GOT3 (cell line): Measurements from ENCODE around the gene EIF1AD.
"Not testable (repeated sequence)": the region's sequence is repeated elsewhere in the genome, so short reads cannot be mapped to it uniquely, and the experiment has no call there.

Experiments used
- DNase-seq: peaks from one replicate; lab custom pipeline; 2025; ENCODE audit warnings: mixed read lengths; lab: John Stamatoyannopoulos, UW

EIF1AD gene, protein sequence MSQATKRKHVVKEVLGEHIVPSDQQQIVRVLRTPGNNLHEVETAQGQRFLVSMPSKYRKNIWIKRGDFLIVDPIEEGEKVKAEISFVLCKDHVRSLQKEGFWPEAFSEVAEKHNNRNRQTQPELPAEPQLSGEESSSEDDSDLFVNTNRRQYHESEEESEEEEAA

DNA sequence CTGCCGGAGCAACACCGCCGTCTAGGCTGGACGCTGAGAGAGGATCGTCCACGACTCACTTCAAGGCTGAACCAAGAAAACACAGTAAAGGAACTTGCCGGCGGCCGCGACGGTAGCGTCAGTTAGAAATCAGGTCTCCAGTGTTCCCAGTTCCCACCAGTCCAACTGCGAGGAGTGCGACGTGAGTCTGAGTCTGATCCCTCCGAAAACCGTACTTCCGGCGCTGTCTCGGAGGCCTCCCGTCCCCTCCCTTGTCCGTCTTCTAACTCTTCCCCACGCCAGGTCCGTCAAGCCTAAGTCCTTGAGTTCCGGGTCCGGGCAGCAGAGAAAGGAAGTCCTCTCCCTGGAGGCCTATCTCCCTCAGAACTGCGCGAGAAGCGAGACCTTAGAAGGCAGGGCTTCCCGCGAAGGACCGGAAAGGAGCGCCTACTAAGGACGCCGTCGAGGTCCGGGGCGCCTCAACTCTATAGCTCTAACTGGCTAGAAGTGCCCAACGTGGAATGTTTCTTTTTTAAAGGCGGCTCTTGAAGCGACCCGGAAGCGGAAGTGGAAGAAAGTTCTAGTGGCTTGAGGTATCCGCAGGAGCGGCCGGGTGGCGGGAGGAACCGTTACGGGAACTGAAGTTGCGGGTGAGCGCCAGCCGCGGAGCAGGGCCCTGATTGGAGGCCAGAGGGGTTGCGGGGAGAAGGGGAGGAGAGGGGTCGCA, at the start of gene EIF1AD, which contains the start of gene BANF1:
Gene EIF1AD (minus strand): TSS at position 216 of the 706 bp plus-strand sequence. CDS start 1,768 bp downstream, outside the sequence.
Gene BANF1 (plus strand): TSS at position 562 of the 706 bp plus-strand sequence. CDS start 748 bp downstream, outside the sequence.
- peak; percentile 80 for DNase-seq

DNA sequence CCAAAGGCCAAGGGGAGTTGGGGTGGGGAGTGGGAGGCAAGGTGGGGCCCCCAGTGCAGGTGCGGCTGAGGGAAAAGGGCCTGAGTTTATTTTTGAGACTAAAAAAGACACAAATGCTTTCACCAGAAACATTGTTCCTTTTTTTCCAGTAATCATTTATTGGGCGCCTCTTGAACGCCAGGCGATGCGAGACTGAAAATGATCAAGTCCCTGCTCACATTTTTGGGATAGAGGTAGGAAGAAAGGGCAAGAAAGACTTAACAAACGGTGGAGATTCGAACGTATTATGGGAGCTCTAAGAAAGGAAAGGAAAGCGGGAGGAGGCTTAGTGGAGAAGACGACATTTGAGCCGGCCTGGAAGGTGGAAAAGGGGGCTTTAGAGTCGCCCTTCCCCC, 49.4 kb upstream of the EIF1AD start:
- no peak for DNase-seq

- DNase-seq: no peak
Measured at GRCh38 chr11:66050581-66051231, 48.7 kb upstream of the EIF1AD start.

GRCh38 chr11:66048547-66049323, 46.8 kb upstream of the EIF1AD start, which contains the start of gene GAL3ST3:
Gene GAL3ST3, minus strand, starts transcription at chr11:66049161. Its CDS starts 3,746 bp downstream, at chr11:66045415.
- DNase-seq: no peak

- DNase-seq: no peak
Measured at GRCh38 chr11:66047541-66048365, 45.8 kb upstream of the EIF1AD start.

DNA sequence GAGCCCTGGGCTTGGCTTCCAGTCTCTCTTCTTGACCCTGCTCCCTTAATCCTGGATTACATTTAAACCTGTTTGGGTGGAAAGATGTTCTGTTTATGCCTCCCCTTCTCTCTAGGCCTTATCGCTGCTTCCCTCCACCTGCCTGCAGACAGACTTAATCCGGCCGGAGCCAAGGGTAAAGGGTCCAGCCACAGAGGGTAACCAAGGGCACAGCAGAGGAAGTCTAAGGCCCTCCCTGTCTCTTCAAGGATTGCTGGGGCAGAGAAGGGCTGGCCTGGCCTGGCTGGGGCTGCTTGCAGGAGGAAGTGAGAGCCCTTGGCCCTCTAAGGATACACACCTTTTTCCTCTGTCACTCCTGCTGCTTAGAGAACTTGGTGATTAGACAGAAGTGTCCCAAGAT, 44.9 kb upstream of the EIF1AD start:
- no peak for DNase-seq

DNA sequence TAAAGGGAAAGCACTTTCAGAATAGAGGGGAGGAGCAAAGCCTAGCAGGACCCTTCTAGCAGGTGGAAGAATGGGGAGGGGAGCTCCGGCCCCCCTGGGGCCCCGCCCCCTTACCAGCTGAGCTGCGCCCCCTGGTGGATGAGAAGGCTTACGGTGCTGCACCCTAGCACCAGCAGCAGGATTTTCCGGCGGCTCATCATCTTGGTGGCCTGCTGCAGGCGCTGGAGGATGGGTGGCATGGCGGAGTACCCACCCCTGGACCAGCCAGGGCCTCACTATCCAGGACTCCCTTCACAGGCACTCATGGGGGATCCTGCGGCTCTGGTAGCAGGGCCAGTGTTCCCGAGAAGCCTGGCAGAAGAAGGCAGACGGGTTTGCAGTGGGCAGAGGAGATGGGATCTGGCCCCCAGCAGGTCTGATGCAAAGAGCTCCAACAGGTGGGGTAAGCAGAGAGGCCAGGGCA, 43.3 kb upstream of the EIF1AD start:
- DNase-seq: no peak

- no peak for DNase-seq
Measured at GRCh38 chr11:66044757-66045156, 42.8 kb upstream of the EIF1AD start.

DNA sequence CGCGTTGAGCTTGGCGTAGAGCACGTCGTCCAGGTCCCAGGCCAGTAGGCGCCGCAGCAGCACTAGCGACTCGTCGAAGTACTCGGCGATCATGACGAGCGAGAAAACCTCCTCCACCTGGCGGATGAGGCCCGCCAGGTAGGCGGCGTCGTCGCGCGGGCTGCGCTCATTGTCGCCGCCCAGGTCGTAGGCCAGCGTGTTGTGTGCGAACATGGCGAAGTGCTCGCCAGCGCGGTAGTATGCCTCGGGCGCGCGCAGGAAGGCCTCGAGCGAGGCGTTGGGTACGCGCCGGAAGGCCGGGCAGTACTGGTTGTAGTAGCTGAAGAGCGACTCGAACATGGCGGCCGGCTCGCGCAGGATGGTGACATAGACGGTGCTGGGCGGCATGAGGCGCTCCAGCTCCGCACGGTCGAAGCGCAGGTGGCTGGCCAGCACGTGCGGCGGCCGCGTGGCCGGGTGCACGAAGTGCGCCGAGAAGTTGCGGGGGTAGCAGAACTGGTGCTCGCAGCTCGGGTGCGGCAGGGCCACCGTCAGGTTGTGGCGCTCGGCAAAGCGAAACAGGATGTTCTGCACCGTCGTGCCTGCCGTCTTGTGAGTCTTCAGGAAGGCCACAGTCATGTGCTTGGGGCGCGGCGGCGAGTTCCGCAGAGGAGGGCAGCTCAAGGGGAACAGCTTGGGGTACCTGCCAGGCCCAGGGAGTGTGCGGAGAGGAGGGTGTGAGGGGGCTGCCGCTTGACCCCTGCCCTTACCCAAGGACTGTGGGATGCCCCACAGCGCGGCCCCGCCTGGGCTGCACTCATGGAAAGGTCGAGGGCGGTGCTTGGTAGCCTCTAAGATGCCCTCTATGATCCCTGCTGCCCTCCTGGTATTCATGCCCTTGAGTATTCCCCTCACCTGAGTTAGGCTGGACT, 41.3 kb upstream of the EIF1AD start:
- DNase-seq: no peak

DNA sequence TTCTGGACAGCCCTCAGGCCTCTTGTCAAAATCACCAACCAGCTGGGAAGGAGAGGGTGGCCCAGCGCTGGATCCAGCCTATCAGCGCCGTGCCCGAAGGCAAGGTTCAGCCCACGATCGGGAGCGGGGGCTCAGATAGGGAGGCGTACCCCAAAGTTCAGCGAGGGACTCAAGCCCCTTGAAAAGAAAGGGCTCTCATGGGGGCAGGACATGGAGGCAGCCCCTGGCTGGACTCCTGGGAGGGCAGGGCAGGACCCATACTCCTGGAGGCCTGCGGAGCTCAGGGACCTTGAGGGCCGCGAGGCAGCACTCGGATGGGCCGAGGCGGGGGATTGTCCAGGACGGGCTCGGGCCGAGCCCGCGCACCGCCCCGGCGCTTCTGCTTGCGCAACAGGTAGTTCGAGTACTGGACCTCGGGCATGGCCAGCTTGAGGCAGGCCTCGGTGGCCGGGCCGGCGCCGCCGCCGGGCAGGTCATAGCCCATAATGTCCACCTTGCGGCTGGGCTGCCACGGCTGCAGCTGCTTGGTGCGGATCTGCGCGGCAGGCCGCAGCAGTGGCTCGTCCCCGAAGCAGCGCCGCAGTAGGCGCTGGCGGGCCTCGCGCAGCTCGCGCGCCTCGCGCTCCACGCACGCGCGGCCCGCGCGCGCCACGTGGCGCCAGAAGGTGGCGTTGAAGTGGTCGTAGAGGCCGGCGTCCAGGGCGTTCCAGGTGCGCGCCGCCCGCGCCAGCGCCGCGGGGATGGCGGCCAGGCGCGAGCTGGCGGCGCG, 40.5 kb upstream of the EIF1AD start:
- no peak for DNase-seq

DNA sequence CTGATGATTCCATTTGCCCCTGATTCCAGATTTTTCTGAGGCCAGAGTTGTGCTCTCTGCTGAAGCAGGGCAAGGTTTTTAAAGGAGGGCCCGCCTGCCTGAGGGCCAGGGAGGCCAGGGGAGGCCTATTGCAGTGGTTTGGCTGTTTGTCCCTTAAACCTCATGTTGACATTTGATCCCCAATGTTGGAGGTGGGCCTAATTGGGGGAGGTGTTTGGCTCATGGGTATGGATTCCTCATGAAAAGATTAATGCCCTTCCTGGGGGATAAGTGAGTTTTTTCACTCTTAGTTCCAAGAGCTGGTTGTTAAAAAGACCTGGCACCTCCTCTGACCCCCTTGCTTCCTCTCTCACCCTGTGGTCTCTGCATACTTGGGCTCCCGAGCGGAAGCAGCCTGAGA, 37.8 kb upstream of the EIF1AD start:
- DNase-seq: no peak

GRCh38 chr11:66037327-66037726, 35.4 kb upstream of the EIF1AD start:
- no peak for DNase-seq

- no peak for DNase-seq
Measured at GRCh38 chr11:66036334-66036710, 34.4 kb upstream of the EIF1AD start.

GRCh38 chr11:66035653-66036333, 33.8 kb upstream of the EIF1AD start:
- DNase-seq: no peak

- no peak for DNase-seq
Measured at GRCh38 chr11:66032957-66033735, 31.2 kb upstream of the EIF1AD start.

DNA sequence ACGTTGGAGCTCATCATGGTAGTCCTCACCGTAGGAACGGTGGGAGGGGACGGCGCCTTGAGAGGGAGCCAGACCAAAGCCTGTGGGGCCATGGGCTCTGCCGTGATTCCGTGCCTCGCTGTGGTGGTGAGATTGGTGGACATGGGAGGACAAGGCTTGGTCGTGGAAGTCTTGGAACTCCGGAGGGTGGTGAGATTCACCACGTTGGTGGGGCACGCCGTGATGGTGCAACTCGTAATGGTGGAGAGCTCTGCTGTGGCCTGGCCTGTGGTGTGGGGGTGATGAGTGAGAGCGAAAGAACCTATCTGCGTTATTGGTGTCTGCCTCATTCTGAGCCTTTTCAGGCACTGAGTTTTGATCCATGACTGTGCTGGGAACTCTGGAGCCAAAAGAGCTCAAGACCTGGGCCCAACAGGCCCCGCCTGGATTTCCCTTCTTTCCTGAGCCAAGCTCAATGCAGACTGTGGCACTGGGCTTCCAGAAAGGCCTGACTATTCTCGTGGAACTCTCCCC, 24.1 kb upstream of the EIF1AD start, which contains the start of gene CATSPER1:
Gene CATSPER1 (minus strand): TSS at position 463 of the 513 bp plus-strand sequence. CDS start 100 bp downstream, at position 363.
- no peak for DNase-seq

DNA sequence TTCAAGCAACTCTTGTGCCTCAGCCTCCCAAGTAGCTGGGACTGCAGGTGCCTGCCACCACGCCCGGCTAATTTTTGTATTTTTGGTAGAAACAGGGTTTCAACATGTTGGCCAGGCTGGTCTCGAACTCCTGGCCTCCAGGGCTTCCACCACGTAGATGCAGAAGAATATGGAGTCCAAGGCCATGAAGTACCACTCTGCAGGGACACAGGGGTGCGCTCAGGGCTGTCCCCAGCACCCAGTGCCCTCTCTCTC, 21.2 kb upstream of the EIF1AD start:
- DNase-seq: not testable (repeated sequence)
